GM13977 (cell line): ENCODE results near the gene CAPN13.
A peak's percentile ranks its signal among the peaks of the same experiment; 100 is the strongest.

ENCODE experiments used
- DNase-seq: peaks from one replicate; pipeline ENCODE4 v3.0.0; 2012; ENCODE audit warnings: low spot score
- CTCF ChIP-seq: IDR thresholded peaks from 2 replicates; pipeline ENCODE4 v1.5.1; 2012; ENCODE audit warnings: mild to moderate bottlenecking, control low read depth; ENCODE audit not compliant: insufficient read depth; ENCODE audit errors: extremely low read depth, missing control alignments
- in situ Hi-C: fragments of 300-500 bp; cut with MboI; formaldehyde crosslinking; loops from one replicate; pipeline ENCODE4 v1.12.0; 2022; ENCODE audit warnings: low sequenced_read_pairs, low pct_unique_long_range_greater_than_20kb, mixed read lengths, inconsistent platforms; ENCODE audit not compliant: unreplicated experiment

CAPN13 gene

GRCh38 chr2:30709516-30709915 lies 97.7 kb downstream of the CAPN13 start:
- TF ChIP-seq CTCF = no peak
- in situ Hi-C loops = loop anchor here (10.0 to 25.0 kb wide), 3 partner anchors 453 to 545 kb away; no protein-coding TSS in a partner anchor
- no peak for DNase-seq

GRCh38 chr2:30708491-30709290 lies 98.6 kb downstream of the CAPN13 start:
- in situ Hi-C loops = loop anchor here (10.0 to 25.0 kb wide), 3 partner anchors 454 to 544 kb away; no protein-coding TSS in a partner anchor
- DNase-seq = no peak
- TF ChIP-seq CTCF = peak; percentile 31

- in situ Hi-C loops = loop anchor here (10.0 to 25.0 kb wide), 3 partner anchors 455 to 543 kb away; no protein-coding TSS in a partner anchor
- DNase-seq = no peak
- TF ChIP-seq CTCF = no peak
Observed at GRCh38 chr2:30707304-30707903, 99.8 kb downstream of the CAPN13 start.

- DNase-seq = peak; percentile 66
- in situ Hi-C loops = loop anchor here (10.0 to 25.0 kb wide), 3 partner anchors 456 to 542 kb away; no protein-coding TSS in a partner anchor
- peak; percentile 86 for TF ChIP-seq CTCF
Observed at GRCh38 chr2:30706534-30707303, 100.5 kb downstream of the CAPN13 start.

GRCh38 chr2:30705711-30706533 lies 101.3 kb downstream of the CAPN13 start:
- DNase-seq = no peak
- no peak for TF ChIP-seq CTCF
- in situ Hi-C loops = loop anchor here (10.0 to 25.0 kb wide), 3 partner anchors 456 to 541 kb away; no protein-coding TSS in a partner anchor
